K562 (cell line): ENCODE results near the gene TBXAS1.

Experiments used
- CTCF ChIP-seq, 3 experiments: IDR thresholded peaks in 2 of 3; conservative IDR thresholded peaks in 1 of 3; 2 replicates each; pipeline ENCODE4 v1.5.1; 2011 to 2012; ENCODE audit warnings: low read length in 3 of 3, mild to moderate bottlenecking in 3 of 3, control low read depth in 2 of 3, improper control_type of control experiment in 1 of 3, inconsistent platforms in 1 of 3, low read depth in 1 of 3, mixed read lengths in 1 of 3, moderate library complexity in 1 of 3; ENCODE audit not compliant: insufficient read depth in 2 of 3
- E2F8 ChIP-seq: fragments of 450-650 bp; IDR thresholded peaks from 2 replicates; pipeline ENCODE4 v1.7.1; 2018; ENCODE audit warnings: mild to moderate bottlenecking, low read depth; ENCODE audit not compliant: partially characterized antibody
- EZH2 ChIP-seq: IDR thresholded peaks from 2 replicates; pipeline ENCODE4 v1.6.1; 2012; ENCODE audit warnings: low read depth, mild to moderate bottlenecking, inconsistent platforms, low read length, borderline replicate concordance
- FOSL1 ChIP-seq: fragments of 200-800 bp; sonication (Bioruptor generic); conservative IDR thresholded peaks from 2 replicates; pipeline ENCODE4 v1.6.1; 2016; ENCODE audit warnings: missing genetic modification characterization, missing compliant biosample characterization
- HDAC1 ChIP-seq, 2 experiments: fragments of 450-650 bp; IDR thresholded peaks; 2 replicates each; pipeline ENCODE4 v1.6.1; 2016 to 2017; ENCODE audit warnings: inconsistent platforms in 1 of 2, mild to moderate bottlenecking in 1 of 2, moderate library complexity in 1 of 2
- JUN ChIP-seq, 2 experiments: sonication (generic) in 1 of 2; formaldehyde crosslinking in 1 of 2; IDR thresholded peaks; 2 replicates each; pipeline versions ENCODE4 v1.6.1 to v1.8.0; 2012 to 2022; ENCODE audit warnings: borderline replicate concordance in 2 of 2, mild to moderate bottlenecking in 2 of 2, improper control_type of control experiment in 1 of 2, low read depth in 1 of 2, low read length in 1 of 2, missing genetic modification reagents in 1 of 2
- POLR2A ChIP-seq: fragments of 450-650 bp; conservative IDR thresholded peaks from 2 replicates; pipeline ENCODE4 v1.6.1; 2016
- ZMIZ1 ChIP-seq, 2 experiments: fragments of 150-350 bp in 1 of 2; IDR thresholded peaks; 2 replicates each; pipeline ENCODE4 v1.6.1; 2012 to 2016; ENCODE audit warnings: low read depth in 2 of 2, low read length in 2 of 2, mild to moderate bottlenecking in 1 of 2, moderate library complexity in 1 of 2
- ZNF282 ChIP-seq: sonication (generic); formaldehyde crosslinking; IDR thresholded peaks from 2 replicates; pipeline ENCODE4 v1.8.1; 2023; ENCODE audit warnings: missing genetic modification reagents
- ZNF695 ChIP-seq: fragments of 450-650 bp; formaldehyde crosslinking; IDR thresholded peaks from 2 replicates; pipeline ENCODE4 v1.4.0; 2020; ENCODE audit warnings: mild to moderate bottlenecking, moderate library complexity
- TF ChIP-seq, protein P1 (sequence below): fragments of 250-450 bp; sonication (Bioruptor Pico); IDR thresholded peaks from 2 replicates; pipeline ENCODE4 v1.4.0; 2020
- TF ChIP-seq, protein P2 (sequence below): fragments of 450-650 bp; formaldehyde crosslinking; IDR thresholded peaks from 2 replicates; pipeline ENCODE4 v1.4.0; 2020; ENCODE audit warnings: mild to moderate bottlenecking, moderate library complexity

DNA sequence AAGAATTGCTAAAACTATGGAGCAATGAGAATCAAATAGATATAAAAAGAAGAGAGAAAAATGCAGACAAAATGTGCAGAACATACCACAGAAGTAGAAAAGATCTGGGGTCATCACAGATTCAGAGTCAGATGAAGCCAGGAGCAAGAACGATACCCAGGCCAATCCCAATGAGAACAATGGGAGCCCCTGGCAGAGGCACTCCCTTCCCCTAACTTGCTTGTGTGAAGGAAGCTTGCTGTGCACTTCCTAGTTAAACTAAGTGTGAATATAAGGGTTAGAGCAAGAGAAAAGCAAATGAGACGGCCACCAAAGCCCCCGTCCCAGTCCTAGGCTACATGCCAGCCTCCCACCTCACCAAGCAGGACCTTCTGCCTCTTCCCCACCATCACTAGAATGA lies 221.0 kb downstream of the TBXAS1 start:
- TF ChIP-seq HDAC1 (IDR thresholded peaks at IDR 0.05) (no peak), FOSL1 (tag) (no peak), ZMIZ1 (IDR thresholded peaks at IDR 0.05; ENCODE audit: low read depth in 2 of 2, low read length in 2 of 2) (no peak), CTCF (IDR thresholded peaks at IDR 0.05 in 2 of 3, conservative IDR thresholded peaks at IDR 0.05 in 1 of 3; ENCODE audit: insufficient read depth in 2 of 3, low read depth in 1 of 3, low read length in 3 of 3) (no peak), ZNF282 (CRISPR knock-in tag) (no peak), POLR2A (no peak), ZNF695 (CRISPR knock-in tag) (no peak), E2F8 (no peak), EZH2 (no peak), JUN (IDR thresholded peaks at IDR 0.05; ENCODE audit: borderline replicate concordance, low read depth, low read length) (no peak), JUN (CRISPR knock-in tag; IDR thresholded peaks at IDR 0.05; ENCODE audit: borderline replicate concordance) (no peak)
- TF ChIP-seq, protein P1, sequence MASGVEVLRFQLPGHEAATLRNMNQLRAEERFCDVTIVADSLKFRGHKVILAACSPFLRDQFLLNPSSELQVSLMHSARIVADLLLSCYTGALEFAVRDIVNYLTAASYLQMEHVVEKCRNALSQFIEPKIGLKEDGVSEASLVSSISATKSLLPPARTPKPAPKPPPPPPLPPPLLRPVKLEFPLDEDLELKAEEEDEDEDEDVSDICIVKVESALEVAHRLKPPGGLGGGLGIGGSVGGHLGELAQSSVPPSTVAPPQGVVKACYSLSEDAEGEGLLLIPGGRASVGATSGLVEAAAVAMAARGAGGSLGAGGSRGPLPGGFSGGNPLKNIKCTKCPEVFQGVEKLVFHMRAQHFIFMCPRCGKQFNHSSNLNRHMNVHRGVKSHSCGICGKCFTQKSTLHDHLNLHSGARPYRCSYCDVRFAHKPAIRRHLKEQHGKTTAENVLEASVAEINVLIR = no peak
- TF ChIP-seq, protein P2, sequence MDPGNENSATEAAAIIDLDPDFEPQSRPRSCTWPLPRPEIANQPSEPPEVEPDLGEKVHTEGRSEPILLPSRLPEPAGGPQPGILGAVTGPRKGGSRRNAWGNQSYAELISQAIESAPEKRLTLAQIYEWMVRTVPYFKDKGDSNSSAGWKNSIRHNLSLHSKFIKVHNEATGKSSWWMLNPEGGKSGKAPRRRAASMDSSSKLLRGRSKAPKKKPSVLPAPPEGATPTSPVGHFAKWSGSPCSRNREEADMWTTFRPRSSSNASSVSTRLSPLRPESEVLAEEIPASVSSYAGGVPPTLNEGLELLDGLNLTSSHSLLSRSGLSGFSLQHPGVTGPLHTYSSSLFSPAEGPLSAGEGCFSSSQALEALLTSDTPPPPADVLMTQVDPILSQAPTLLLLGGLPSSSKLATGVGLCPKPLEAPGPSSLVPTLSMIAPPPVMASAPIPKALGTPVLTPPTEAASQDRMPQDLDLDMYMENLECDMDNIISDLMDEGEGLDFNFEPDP (CRISPR knock-in tag) = no peak
